Measurements from ENCODE around the gene IRF2.

Gene IRF2

DNA sequence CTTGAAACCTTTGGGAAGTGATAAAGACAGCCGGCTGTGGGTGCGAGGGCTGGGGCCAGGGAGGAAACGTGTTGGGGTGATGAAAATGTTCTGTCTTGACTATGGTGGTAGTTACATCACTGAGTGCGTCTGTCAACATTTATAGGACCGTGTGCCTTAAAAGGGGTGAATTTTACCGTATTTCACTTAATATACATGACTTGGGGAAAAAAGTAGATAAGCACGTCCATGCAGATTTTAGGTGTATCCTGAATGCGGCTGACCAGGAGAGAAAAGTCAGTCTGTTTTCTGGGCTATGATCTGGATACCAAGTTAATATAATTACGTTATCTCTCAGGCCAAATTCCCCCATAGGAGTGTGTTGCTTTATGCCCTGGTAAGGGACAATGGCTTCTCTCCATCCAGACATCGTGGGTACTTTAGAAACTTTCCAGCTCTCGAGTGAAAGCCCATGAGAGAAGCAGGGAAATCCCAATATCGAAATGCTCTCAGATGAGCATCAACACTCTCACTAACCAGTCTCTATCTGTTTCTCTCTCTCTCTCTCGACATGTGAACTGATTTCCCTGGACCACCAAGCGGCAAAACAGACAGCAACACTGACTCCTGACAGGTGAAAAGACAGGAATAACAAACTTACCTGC is 71.5 kb downstream of the IRF2 start:
- TF ChIP-seq, protein P1, sequence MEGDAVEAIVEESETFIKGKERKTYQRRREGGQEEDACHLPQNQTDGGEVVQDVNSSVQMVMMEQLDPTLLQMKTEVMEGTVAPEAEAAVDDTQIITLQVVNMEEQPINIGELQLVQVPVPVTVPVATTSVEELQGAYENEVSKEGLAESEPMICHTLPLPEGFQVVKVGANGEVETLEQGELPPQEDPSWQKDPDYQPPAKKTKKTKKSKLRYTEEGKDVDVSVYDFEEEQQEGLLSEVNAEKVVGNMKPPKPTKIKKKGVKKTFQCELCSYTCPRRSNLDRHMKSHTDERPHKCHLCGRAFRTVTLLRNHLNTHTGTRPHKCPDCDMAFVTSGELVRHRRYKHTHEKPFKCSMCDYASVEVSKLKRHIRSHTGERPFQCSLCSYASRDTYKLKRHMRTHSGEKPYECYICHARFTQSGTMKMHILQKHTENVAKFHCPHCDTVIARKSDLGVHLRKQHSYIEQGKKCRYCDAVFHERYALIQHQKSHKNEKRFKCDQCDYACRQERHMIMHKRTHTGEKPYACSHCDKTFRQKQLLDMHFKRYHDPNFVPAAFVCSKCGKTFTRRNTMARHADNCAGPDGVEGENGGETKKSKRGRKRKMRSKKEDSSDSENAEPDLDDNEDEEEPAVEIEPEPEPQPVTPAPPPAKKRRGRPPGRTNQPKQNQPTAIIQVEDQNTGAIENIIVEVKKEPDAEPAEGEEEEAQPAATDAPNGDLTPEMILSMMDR (IDR thresholded peaks at IDR 0.05) = no peak

DNA sequence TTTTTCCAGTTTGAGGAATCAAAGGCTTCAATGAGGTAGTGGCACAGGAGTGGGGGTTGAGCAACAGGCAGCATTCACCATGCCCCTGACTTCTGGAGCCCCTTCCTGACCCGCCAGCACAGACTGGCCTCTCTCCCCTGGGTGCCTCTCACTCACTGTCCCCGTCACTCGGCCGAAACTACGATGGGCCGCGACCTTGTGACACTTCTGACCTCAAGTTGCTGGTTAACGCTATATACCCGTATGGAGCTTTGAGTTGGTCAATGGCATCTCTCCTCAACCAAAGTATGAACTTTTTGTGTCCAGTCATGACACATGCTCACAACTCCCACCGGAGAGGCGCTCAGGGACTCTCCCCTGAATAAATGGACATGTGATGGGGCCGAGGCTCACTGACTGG is 72.1 kb downstream of the IRF2 start:
- TF ChIP-seq, protein P1 (IDR thresholded peaks at IDR 0.05) = no peak

DNA sequence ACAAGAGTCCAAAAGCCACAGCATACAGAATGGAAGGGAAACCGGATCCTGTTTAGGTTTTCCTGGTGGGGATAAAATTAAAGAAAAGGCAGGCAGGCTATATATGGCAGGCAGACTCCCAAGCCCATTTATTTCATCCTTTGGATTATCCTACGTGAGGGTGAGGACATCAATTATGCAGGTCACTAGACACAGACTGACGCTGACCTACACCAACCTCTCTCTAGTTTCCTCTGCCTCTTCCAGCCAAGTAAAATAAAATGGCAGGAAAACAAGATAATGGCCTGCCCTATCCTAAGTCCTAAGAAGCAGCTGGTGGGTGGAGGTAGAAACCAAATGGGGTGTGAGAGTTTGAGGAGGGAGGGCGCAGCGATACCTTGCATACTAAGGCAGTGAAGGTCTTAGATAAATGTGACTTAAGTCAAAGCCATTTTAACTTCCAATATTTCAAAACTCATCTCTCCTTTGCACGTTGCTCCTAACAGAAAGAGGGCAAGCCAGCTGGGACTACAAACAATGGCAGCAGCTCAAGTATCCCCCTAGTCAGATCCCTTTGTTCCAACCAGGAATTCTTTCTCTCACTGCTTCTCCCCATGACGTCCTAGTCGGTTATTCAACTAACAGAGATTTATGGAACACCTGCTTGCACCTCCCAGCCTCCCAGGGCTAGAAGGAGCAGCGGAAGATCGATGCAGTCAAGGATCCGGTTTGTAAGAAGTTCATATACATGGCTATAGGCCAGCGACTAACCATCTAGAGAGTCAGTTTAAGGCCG is 72.8 kb downstream of the IRF2 start:
- TF ChIP-seq, protein P1 (IDR thresholded peaks at IDR 0.05) = no peak

DNA sequence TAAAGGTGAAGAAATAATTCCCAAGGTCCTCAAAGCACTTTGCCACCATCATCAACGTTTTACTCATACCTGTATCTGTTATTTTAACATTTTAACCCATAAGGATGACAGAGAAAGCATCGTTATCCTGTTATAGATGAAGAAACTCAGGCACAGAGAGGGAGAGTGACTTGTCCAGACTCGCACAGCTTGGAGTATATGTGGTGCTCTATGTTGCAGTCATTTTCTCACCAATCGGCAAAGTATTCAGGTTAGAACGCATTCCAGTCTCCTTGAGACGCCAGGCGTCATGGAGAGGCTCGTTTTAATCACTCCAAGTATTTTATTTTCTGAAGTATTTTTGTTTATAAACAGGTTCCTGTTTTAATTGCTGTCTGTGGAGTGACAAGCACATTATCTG is 73.5 kb downstream of the IRF2 start:
- TF ChIP-seq, protein P1 (IDR thresholded peaks at IDR 0.05) = no peak

DNA sequence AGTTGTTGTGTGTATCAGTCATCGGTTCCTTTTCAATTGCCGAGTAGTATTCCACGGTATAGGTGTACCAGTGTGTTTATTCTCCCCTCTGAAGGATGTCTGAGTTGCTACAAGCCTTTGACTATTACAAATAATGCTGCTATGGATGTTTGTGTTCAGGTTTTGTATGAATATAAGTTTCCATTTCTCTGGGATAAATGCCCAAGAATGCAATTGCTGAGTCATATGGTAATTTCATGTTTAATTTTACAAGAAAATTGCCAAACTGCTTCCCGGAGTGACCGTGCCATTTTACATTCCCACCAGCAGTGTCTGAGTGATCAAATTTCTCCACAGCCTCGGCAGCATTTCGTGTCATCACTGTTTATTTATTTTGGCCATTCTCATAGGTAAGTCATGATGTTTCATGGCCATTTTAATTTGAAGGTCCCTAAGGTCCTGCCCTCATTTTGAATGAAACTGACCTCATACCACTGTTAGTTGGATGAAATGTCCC is 73.9 kb downstream of the IRF2 start:
- TF ChIP-seq, protein P1 (IDR thresholded peaks at IDR 0.05) = no peak

DNA sequence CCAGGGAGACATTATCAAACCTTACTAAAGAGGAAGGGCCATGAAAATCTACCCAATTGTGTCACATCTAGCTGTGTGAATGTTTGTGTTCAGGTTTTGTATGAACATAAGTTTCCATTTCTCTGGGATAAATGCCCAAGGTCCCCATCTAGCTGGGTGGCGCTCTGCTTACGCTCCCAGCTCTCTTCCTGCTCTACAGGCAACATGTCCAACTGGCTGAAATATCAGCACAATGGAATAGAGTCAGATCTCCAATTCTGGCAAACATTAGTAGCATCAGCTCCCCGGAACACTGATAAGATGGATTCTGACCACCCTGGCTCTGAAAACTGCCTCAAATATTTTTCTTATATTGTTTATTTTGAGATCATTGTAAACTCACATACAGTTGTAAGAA is 74.8 kb downstream of the IRF2 start:
- TF ChIP-seq, protein P1 (IDR thresholded peaks at IDR 0.05) = no peak

DNA sequence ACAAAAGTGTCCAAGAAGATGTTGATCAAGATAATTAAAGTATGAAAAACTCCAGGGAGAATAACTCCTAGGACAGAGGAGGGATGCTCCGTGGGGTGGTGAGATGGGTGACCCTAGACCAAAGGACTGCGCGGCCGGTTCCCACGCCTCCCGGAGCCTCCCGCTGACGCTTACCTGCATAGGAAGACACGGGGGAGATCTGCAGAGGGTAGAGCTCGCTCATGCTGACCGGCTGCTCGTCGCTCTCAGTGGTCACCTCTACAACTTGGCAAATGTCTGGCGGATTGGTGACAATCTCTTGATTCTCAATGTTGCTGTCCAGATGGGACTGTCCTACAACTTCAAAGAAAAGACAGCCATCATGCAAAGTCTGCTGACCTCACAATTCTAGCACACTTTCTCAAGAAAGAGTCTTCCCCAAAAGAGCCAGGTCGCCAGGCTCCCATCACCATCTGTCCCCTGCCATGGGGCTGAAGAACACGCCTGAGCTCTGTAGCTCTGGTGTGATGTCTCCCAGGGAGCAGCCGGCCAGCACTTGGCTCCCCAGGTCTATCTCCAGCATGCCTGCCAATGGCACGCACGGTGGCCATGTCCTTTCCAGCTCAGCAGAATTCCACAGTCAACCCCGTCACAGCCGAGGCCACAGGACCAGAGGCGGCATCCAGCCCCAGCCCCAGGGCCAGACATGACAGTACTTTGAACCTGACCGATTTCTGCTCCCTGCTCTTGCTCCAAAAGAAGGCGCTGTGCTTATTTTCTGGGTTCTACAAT is 75.4 kb downstream of the IRF2 start:
- TF ChIP-seq, protein P1 (IDR thresholded peaks at IDR 0.05) = no peak
